Medulla oblongata (tissue), 1 donor: ENCODE data around the gene ZNF831.

ENCODE experiments used
- DNase-seq: peaks from one replicate; pipeline ENCODE4 v3.0.0-alpha.2; 2015; ENCODE audit errors: extremely low spot score

Gene ZNF831

GRCh38 chr20:59157531-59157930 lies 6.1 kb upstream of the ZNF831 start:
- no peak for DNase-seq

GRCh38 chr20:59157961-59158541 lies 5.6 kb upstream of the ZNF831 start:
- DNase-seq = no peak

- DNase-seq = no peak
These were observed 4.9 kb upstream of the ZNF831 start for GRCh38 chr20:59158673-59159072.

GRCh38 chr20:59159091-59159490 lies 4.5 kb upstream of the ZNF831 start:
- no peak for DNase-seq

- DNase-seq = no peak
These were observed 3.9 kb upstream of the ZNF831 start for GRCh38 chr20:59159493-59160376.

GRCh38 chr20:59160389-59161115 lies 3.1 kb upstream of the ZNF831 start:
- DNase-seq = no peak

GRCh38 chr20:59161721-59162120 lies 1.9 kb upstream of the ZNF831 start:
- DNase-seq = no peak

GRCh38 chr20:59164686-59165391 lies 1.2 kb downstream of the ZNF831 start:
- DNase-seq = no peak

- DNase-seq = no peak
These were observed 1.8 kb downstream of the ZNF831 start for GRCh38 chr20:59165396-59165795.

- DNase-seq = no peak
These were observed 2.5 kb downstream of the ZNF831 start for GRCh38 chr20:59165891-59166709.

GRCh38 chr20:59170406-59171349 lies 7.1 kb downstream of the ZNF831 start:
- DNase-seq = no peak

- no peak for DNase-seq
These were observed 8.4 kb downstream of the ZNF831 start for GRCh38 chr20:59171986-59172385.

- DNase-seq = no peak
These were observed 10.4 kb downstream of the ZNF831 start for GRCh38 chr20:59173938-59174491.

GRCh38 chr20:59175002-59175401 lies 11.4 kb downstream of the ZNF831 start:
- DNase-seq = no peak

GRCh38 chr20:59175861-59176260 lies 12.2 kb downstream of the ZNF831 start:
- no peak for DNase-seq

GRCh38 chr20:59176812-59177211 lies 13.2 kb downstream of the ZNF831 start:
- DNase-seq = no peak

- DNase-seq = no peak
These were observed 13.9 kb downstream of the ZNF831 start for GRCh38 chr20:59177266-59178250.

GRCh38 chr20:59178983-59179595 lies 15.5 kb downstream of the ZNF831 start:
- DNase-seq = no peak
